ENCODE results near the gene YIPF4.
"Not testable (repeated sequence)": the region's sequence is repeated elsewhere in the genome, so short reads cannot be mapped to it uniquely, and the experiment has no call there.

YIPF4 gene

DNA sequence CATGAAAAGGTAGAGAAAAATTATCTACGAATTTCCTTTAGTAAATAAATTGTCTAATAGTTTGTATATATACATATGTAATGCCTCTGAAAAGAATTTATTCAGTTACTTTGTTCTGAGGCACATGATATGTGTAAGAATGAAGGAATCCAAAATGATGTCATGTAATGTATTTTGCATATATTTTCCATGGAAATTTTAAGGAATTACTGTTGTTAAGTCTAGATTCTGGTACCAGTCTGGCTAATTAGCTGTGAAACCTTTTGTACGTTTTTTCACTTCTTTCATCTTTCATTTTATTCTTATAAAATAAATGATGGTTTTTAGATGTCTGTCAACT lies 12.3 kb downstream of the YIPF4 start:
- DNase-seq = no peak

DNA sequence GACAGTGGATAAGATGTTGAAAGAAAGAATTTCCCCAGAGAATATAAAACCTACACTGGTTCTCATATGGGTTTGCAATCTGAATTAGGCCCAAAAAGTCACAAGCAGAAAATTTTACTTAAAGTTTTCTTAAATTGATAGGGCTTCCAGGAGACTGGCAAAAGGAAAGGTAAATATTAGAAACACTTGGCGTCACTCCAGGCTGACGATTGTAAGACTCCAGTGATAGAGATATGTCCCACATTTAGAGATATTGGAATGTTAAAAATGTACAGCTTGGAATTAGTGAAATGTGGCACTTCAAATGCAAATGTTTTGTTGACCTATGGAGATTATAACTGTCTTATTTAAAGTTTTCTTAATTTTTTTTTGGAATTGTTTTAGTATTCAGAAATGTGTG lies 14.0 kb downstream of the YIPF4 start:
- DNase-seq = no peak

DNA sequence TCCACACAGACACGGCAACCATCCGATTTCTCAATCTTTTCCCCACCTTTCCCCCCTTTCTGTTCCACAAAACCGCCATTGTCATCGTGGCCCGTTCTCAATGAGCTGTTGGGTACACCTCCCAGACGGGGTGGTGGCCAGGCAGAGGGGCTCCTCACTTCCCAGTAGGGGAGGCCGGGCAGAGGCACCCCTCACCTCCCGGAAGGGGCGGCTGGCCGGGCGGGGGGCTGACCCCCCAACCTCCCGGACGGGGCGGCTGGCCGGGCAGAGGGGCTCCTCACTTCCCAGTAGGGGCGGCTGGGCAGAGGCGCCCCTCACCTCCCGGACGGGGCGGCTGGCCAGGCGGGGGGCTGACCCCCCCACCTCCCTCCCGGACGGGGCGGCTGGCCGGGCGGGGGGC lies 15.8 kb downstream of the YIPF4 start:
- not testable (repeated sequence) for DNase-seq

- DNase-seq = not testable (repeated sequence)
Observed at GRCh38 chr2:32293966-32294562, 16.4 kb downstream of the YIPF4 start.

DNA sequence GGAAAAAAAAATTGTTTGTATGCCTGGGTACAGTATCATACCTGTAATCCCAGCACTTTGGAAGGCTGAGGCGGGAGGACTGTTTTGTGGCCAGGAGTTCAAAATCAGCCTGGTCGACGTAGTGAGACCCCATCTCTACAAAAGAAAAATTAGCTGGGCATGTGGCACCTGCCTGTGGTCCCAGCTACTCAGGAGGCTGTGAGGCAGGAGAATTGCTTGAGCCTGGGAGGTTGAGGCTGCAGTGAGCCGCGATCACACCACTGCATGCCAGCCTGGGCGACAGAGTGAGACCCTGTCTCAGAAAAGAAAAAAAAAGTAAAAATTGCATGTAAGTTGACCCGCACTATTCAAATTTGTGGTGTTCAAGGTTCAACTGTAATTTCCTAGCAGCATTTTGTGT lies 32.9 kb downstream of the YIPF4 start:
- no peak for DNase-seq

DNA sequence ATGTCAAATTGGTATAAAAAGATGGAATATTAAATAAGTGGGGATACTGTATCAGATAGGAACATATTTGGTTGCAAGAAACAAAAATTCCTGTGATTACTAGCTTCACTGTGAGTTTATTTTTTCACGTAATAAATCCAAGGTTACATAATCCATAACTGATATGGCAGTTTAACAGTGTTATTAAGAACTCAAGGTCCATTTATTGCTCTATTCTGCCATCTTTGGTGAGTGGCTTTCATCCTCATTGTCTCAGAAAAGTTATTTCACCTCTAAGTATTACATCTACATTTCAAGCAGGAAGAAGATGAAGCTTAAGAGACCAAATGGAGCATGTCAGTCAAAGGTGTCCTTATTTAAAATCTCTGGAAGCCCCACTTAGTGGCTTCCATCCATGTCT lies 37.2 kb downstream of the YIPF4 start:
- DNase-seq = no peak

DNA sequence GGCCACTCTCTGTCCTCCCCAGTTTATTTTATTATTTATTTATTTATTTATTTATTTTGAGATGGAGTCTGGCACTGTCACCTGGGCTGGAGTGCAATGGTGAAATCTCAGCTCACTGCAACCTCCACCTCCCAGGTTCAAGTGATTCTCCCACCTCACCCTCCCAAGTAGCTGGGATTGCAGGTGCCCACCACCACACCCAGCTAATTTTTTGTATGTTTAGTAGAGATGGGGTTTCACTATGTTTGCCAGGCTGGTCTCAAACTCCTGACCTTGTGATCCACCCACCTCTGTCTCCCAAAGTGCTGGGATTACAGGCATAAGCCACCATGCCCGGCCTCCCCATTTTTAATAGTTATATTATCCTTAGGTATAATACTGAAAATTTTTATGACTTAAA lies 51.0 kb downstream of the YIPF4 start:
- not testable (repeated sequence) for DNase-seq

GRCh38 chr2:32329180-32329980 lies 51.7 kb downstream of the YIPF4 start:
- DNase-seq = not testable (repeated sequence)

GRCh38 chr2:32330136-32330535 lies 52.4 kb downstream of the YIPF4 start:
- DNase-seq = no peak

DNA sequence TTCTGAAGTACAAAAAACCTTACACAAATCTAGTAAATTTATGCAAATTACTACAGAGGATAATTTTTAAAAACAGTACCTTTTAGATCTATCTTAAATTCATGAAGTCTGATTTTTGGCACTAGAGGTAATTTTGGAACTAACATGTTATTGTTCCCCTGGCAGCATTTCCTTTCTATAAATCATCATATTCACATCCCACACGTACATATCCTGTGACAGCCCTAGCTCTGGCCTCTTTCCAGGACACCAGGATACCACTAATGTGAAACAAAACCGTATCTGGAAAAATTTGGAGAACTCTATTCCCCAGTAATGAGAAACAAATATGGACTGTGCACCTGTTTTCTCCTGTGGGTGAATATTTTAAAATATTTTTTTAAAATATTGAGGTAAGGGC lies 65.1 kb downstream of the YIPF4 start:
- DNase-seq = no peak

DNA sequence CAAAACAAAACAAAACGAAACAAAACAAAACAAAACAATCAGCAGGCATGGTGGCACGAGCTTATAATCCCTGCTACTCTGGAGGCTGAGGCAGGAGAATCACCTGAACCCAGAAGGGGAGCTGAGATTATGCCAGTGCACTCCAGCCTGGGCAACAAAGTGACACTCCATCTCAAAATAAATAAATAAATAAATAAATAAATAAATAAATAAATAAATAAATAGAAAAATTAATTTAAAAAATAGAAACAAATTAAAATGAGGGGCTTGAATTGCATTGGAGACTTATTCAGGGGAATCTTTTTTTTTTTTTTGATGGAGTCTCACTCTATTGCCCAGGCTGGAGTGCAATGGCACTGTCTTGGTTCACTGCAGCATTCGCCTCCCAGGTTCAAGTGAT lies 73.1 kb downstream of the YIPF4 start:
- not testable (repeated sequence) for DNase-seq

DNA sequence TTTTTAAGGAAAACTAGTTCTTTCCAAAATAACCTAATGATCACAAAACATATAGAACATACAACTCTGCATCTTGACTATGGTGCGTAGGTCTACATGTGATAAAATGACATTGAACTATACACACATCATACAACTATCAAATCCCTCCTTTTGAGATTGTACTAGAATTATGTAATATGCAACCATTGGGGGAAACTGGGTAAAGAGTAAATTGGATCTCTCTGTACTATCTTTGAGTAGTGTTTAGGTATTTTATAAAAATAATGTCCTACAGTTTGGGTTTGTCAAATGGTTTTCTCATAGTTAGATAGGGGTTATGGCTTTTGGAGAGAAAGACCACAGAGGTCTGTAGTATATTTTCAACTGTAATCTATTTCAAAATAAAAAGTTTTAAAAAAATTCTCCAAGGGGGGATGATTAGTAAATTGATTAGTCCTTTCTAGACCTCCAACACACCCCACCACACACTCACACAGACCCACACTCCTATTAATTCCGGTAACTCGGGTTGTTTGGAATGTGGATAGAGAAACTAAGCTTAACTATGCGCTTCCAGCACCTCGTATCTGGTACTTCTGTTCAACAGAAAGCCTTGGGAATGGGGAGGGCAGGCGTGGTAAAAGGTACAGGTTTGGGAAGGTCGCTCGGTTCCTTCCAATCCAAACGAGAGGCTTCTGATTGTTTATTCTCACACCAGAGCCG lies 78.4 kb downstream of the YIPF4 start:
- DNase-seq = no peak

DNA sequence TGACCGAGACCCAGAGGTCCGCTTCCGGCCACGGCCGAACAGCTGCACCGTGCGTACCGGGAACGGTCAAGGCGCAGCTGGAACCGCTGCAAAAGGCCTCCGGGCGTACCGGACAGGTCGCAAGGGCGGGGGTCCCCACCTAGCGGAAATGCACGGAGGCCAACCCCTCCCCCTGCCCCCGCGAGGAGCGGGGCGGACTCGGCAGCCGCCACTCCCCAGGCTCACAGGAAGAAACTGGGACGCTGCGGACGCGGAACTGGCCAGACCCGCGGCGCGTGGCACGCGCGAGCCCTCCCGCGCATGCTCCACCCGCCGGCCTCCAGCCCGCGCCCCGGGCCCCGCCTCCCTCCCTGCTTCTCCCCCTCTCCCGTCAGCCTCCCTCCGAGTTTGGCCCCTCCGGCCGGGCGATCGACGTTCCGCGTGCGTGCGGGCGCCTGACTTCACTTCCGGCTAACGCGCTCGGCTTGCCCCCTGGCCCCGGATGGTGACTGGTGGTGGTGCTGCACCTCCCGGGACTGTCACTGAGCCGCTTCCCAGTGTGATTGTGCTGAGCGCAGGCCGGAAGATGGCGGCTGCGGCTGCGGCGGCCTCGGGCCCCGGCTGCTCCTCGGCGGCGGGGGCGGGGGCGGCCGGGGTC lies 79.1 kb downstream of the YIPF4 start, which contains the start of gene BIRC6:
BIRC6 (plus strand) TSS at position 343 of the 637 bp plus-strand sequence; CDS start at position 482, 139 bp downstream.
- DNase-seq = peak; percentile 93

DNA sequence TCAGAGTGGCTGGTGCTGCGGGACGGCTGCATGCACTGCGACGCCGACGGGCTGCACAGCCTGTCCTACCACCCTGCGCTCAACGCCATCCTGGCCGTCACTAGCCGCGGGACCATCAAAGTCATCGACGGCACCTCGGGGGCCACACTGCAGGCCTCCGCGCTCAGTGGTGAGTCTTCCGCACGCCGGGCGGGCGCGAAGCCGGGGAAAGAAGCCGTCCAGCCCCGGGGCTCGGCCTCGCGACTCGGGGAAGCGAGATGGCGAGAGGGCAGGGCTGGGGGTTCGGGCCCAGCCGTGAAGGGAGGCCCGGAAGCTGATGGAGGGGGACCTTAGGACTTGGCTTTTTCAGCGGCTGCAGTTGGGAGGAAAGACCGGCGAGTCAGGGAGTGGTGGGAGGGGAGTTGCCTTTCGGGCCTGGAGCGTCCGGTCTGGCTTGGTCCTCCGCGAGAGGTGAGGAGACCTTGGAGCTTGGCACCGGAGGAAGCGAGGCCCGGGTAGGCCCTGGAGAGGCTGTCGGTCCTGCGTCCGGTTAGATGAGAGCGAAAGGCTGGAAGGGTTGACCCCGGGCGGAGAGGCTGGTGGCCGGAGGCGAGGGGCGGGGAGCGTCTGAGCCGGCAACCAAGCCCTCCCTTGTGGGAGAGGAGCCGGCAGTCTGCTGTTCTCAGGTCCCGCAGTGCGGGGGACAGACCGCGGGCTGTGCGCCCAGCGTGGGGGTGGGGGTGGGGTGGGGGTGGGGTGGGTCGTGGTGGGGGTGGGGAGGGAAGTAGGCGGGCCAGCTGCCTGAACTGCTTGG lies 79.8 kb downstream of the YIPF4 start:
- no peak for DNase-seq

GRCh38 chr2:32358111-32358482 lies 80.4 kb downstream of the YIPF4 start:
- no peak for DNase-seq

GRCh38 chr2:32360416-32360815 lies 82.7 kb downstream of the YIPF4 start:
- DNase-seq = no peak

DNA sequence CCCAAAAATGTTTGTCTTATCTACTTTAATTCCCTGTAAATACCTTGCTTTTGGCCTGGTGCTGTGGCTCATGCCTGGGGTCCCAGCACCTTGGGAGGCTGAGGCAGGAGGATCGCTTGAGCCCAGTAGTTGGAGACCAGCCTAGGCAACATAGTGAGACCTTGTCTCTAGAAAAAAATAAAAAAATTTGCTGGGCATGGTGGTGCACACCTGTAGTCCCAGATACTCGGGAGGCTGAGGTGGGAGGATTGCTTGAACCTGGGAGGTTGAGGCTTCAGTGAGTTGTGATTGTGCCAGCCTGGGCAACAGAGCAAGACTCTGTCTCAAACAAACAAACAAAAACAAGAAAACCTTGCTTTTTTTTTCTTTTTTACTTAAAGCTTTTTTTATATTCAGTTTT lies 85.3 kb downstream of the YIPF4 start:
- DNase-seq = not testable (repeated sequence)

GRCh38 chr2:32363597-32363996 lies 85.9 kb downstream of the YIPF4 start:
- no peak for DNase-seq

DNA sequence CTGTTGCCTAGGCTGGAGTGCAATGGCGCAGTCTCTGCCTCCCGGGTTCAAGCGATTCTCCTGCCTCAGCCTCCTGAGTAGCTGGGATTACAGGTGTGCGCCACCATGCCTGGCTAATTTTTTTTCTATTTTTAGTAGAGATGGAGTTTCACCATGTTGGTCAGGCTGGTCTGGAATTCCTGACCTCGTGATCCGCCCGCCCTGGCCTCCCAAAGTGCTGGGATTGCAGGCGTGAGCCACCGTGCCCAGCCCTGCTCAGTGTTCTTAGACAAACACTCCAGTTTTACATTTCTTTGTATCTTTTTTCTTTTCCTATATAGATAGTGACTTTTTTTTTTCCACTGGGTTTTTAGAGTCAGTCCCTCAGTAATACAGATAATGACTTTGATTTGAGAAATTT lies 86.6 kb downstream of the YIPF4 start:
- DNase-seq = not testable (repeated sequence)

- not testable (repeated sequence) for DNase-seq
Observed at GRCh38 chr2:32365679-32366078, 88.0 kb downstream of the YIPF4 start.

Data from NCI-H510A treated with DMSO at 0.1 percent for 48 hours (cell line).